PC-3 (cell line): ENCODE measurements around the gene PSD.

Experiments used
- EZH2 ChIP-seq: fragments of 300-600 bp; sonication (generic); IDR thresholded peaks from one replicate; pipeline ENCODE4 v1.6.1; 2017; ENCODE audit warnings: antibody characterized with exemption, mild to moderate bottlenecking, low read length; ENCODE audit not compliant: unreplicated experiment
- EZH2phosphoT487 ChIP-seq: fragments of 300-600 bp; sonication (generic); IDR thresholded peaks from 2 replicates; pipeline ENCODE4 v1.6.1; 2018; ENCODE audit warnings: mild to moderate bottlenecking, antibody characterized with exemption, low read length, borderline replicate concordance
- TF ChIP-seq, protein P1 (sequence below): fragments of 300-600 bp; sonication (generic); conservative IDR thresholded peaks from 2 replicates; pipeline ENCODE4 v1.5.1; 2017; ENCODE audit warnings: antibody characterized with exemption, low read depth, mild to moderate bottlenecking, low read length

DNA sequence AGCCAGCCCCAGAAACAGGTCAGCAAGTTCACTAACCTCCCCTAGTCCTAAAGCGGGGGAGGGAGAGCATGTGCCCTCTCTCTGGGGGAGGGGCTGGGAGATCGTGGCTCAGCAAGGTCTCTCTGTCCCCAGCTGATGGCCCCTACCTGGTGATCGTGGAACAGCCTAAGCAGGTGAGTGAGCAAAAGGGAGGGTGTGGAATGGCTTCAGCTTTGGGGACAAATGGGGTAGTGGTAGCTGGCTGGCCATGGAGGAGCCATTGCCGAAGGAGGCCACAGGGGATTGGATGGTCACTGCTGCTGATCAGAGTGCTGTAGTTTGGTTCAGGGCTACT lies 22.3 kb downstream of the PSD start:
- TF ChIP-seq, protein P1, sequence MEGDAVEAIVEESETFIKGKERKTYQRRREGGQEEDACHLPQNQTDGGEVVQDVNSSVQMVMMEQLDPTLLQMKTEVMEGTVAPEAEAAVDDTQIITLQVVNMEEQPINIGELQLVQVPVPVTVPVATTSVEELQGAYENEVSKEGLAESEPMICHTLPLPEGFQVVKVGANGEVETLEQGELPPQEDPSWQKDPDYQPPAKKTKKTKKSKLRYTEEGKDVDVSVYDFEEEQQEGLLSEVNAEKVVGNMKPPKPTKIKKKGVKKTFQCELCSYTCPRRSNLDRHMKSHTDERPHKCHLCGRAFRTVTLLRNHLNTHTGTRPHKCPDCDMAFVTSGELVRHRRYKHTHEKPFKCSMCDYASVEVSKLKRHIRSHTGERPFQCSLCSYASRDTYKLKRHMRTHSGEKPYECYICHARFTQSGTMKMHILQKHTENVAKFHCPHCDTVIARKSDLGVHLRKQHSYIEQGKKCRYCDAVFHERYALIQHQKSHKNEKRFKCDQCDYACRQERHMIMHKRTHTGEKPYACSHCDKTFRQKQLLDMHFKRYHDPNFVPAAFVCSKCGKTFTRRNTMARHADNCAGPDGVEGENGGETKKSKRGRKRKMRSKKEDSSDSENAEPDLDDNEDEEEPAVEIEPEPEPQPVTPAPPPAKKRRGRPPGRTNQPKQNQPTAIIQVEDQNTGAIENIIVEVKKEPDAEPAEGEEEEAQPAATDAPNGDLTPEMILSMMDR = no peak
- TF ChIP-seq EZH2phosphoT487 (no peak), EZH2 (no peak)
